Panc1 (cell line): ENCODE results near the gene TNK1. TPM values are rescaled to one million over a fixed set of nuclear protein-coding genes. Genes with fewer than 3 reads are reported as not detected.

Experiments used
- ATAC-seq: fragments of 200-7000 bp; cut with Tn5 transposase; 2 replicates; pipeline ENCODE4 v1.9.1; 2020; ENCODE audit warnings: mild to moderate bottlenecking, moderate library complexity
- BruUV-seq: library from RNA; stranded (reverse); fragments of 400-500 nt; replicated peaks from 2 replicates; lab custom pipeline; 2021; lab: Mats Ljungman, UMichigan
- CTCF ChIA-PET: fragments of 300-600 bp; sonication (Branson Sonifier 250); formaldehyde crosslinking; loops from one replicate; lab custom pipeline; 2022; ENCODE audit warnings: antibody characterized with exemption; lab: Charles Lee
- POLR2A ChIA-PET: fragments of 300-600 bp; sonication (Branson Sonifier 250); formaldehyde crosslinking; loops from one replicate; lab custom pipeline; 2022; ENCODE audit warnings: antibody characterized with exemption; lab: Charles Lee
- DNase-seq: peaks from one replicate; pipeline ENCODE4 v3.0.0-alpha.2; 2010; ENCODE audit warnings: low read depth, low spot score
- H3K27ac ChIP-seq: 2 replicates; pipeline ENCODE4 v1.5.1; 2011; ENCODE audit warnings: mild to moderate bottlenecking, low read length, inconsistent platforms
- H3K27me3 ChIP-seq: fragments of 200-500 bp; sonication (Bioruptor generic); 2 replicates; pipeline ENCODE4 v1.6.0; 2014; ENCODE audit warnings: low read length, inconsistent platforms; ENCODE audit not compliant: control insufficient read depth, insufficient read depth
- H3K36me3 ChIP-seq: fragments of 200-500 bp; sonication (Bioruptor generic); 2 replicates; pipeline ENCODE4 v1.5.1; 2014; ENCODE audit warnings: inconsistent platforms, mild to moderate bottlenecking, low read length, moderate library complexity; ENCODE audit not compliant: control insufficient read depth, insufficient read depth
- H3K4me1 ChIP-seq: 2 replicates; pipeline ENCODE4 v1.5.1; 2011; ENCODE audit warnings: inconsistent platforms, mild to moderate bottlenecking, low read length, moderate library complexity; ENCODE audit not compliant: control insufficient read depth, insufficient read depth
- H3K4me3 ChIP-seq, 2 experiments: 2 replicates each; pipeline ENCODE4 v1.5.1; 2011 to 2012; ENCODE audit warnings: low read depth in 2 of 2, low read length in 2 of 2, mild to moderate bottlenecking in 2 of 2, inconsistent platforms in 1 of 2, moderate library complexity in 1 of 2
- H3K9me3 ChIP-seq: fragments of 200-500 bp; sonication (Bioruptor generic); 2 replicates; pipeline ENCODE4 v1.5.1; 2014; ENCODE audit warnings: low read depth, mild to moderate bottlenecking, inconsistent platforms, low read length, moderate library complexity; ENCODE audit not compliant: control insufficient read depth, insufficient read depth
- POLR2AphosphoS5 ChIP-seq: IDR thresholded peaks from 2 replicates; pipeline ENCODE4 v1.6.1; 2012; ENCODE audit warnings: mild to moderate bottlenecking, low read depth, low read length, moderate library complexity
- REST ChIP-seq, 2 experiments: IDR thresholded peaks; 2 replicates each; pipeline ENCODE4 v1.6.1; 2011 to 2012; ENCODE audit warnings: low read depth in 2 of 2, control low read depth in 1 of 2, low read length in 1 of 2, mild to moderate bottlenecking in 1 of 2, moderate library complexity in 1 of 2; ENCODE audit not compliant: insufficient read depth in 1 of 2
- SIN3A ChIP-seq: IDR thresholded peaks from 2 replicates; pipeline ENCODE4 v1.6.1; 2012; ENCODE audit warnings: low read depth, mild to moderate bottlenecking, low read length, moderate library complexity, borderline replicate concordance; ENCODE audit not compliant: insufficient read depth
- TCF7L2 ChIP-seq: IDR thresholded peaks from 2 replicates; pipeline ENCODE4 v1.6.1; 2011; ENCODE audit warnings: mild to moderate bottlenecking, low read depth, low read length, inconsistent platforms
- in situ Hi-C: cut with HindIII; loops from 2 replicates; pipeline ENCODE4 v1.10.0; 2016; ENCODE audit warnings: low sequenced_read_pairs, low pct_unique_long_range_greater_than_20kb
- intact Hi-C: fragments of 100-400 bp; cut with micrococcal nuclease; formaldehyde crosslinking; loops from one replicate; pipeline ENCODE4 v1.10.0; 2022; ENCODE audit not compliant: unreplicated experiment
- total RNA-seq: library from RNA; stranded (reverse); gene quantifications from one replicate; pipeline ENCODE4 v1.2.1, GENCODE V29; 2021; ENCODE audit not compliant: unreplicated experiment
- TF ChIP-seq, protein P1 (sequence below): fragments of 450-650 bp; IDR thresholded peaks from 2 replicates; pipeline ENCODE4 v1.5.1; 2017; ENCODE audit warnings: mild to moderate bottlenecking

The TNK1 gene
- total RNA-seq, 1 experiment from 2014 or later: 6.2 TPM

- no peaks in the 10 kb centered on the region for H3K36me3 ChIP-seq
- H3K4me1 ChIP-seq: peaks cover 3% of the 10 kb centered on the region; the same call in 1 of the 2 replicates
- no TSS peak for BruUV-seq
- no peaks in the 10 kb centered on the region for H3K9me3 ChIP-seq
- H3K4me3 ChIP-seq: no peak overlapping the region
- TF ChIP-seq REST (IDR thresholded peaks at IDR 0.05; ENCODE audit: insufficient read depth in 1 of 2, low read depth in 2 of 2, low read length in 1 of 2) (no peak), TCF7L2 (no peak), POLR2AphosphoS5 (no peak), SIN3A (no peak)
- TF ChIP-seq, protein P1, sequence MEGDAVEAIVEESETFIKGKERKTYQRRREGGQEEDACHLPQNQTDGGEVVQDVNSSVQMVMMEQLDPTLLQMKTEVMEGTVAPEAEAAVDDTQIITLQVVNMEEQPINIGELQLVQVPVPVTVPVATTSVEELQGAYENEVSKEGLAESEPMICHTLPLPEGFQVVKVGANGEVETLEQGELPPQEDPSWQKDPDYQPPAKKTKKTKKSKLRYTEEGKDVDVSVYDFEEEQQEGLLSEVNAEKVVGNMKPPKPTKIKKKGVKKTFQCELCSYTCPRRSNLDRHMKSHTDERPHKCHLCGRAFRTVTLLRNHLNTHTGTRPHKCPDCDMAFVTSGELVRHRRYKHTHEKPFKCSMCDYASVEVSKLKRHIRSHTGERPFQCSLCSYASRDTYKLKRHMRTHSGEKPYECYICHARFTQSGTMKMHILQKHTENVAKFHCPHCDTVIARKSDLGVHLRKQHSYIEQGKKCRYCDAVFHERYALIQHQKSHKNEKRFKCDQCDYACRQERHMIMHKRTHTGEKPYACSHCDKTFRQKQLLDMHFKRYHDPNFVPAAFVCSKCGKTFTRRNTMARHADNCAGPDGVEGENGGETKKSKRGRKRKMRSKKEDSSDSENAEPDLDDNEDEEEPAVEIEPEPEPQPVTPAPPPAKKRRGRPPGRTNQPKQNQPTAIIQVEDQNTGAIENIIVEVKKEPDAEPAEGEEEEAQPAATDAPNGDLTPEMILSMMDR: no peak
- POLR2A ChIA-PET: no interaction called here
- no peak for ATAC-seq
- intact Hi-C loops: no loop called here
- no peaks in the 10 kb centered on the region for H3K27me3 ChIP-seq
- H3K27ac ChIP-seq: no peak overlapping the region
- CTCF ChIA-PET: interaction anchor here (0.5 kb wide), 1 partner anchor 94 kb away, joined by 4 read pairs; no protein-coding TSS in a partner anchor
- no peak for DNase-seq
- in situ Hi-C loops: no loop called here
Observed at GRCh38 chr17:7346761-7347614, 33.9 kb upstream of the TNK1 start.

- ATAC-seq (no peak), DNase-seq (no peak)
- Histone ChIP-seq H3K36me3 (no peaks in the 10 kb centered on the region; the same call in 1 of the 2 replicates), H3K4me1 (peaks cover 7% of the 10 kb centered on the region; the same call in 1 of the 2 replicates), H3K4me3 (no peak overlapping the region), H3K27me3 (no peaks in the 10 kb centered on the region), H3K9me3 (no peaks in the 10 kb centered on the region), H3K27ac (no peak overlapping the region)
- CTCF ChIA-PET: interaction anchor here (0.6 kb wide), 1 partner anchor 9 kb away, joined by 9 read pairs; no protein-coding TSS in a partner anchor
- in situ Hi-C loops: no loop called here
- POLR2A ChIA-PET: no interaction called here
- intact Hi-C loops: no loop called here
- no TSS peak for BruUV-seq
- TF ChIP-seq REST (IDR thresholded peaks at IDR 0.05; ENCODE audit: insufficient read depth in 1 of 2, low read depth in 2 of 2, low read length in 1 of 2) (no peak), TCF7L2 (no peak), POLR2AphosphoS5 (no peak), SIN3A (no peak)
- TF ChIP-seq, protein P1: no peak
Observed at GRCh38 chr17:7347630-7348477, 33.0 kb upstream of the TNK1 start.
